Trophoblast cell (in vitro differentiated cells and primary cell): Measurements from ENCODE around the gene FKBP10.

Experiments
- DNase-seq, 2 donors: peaks; one replicate each; pipeline ENCODE4 v3.0.0-alpha.2; 2016
- H2AFZ ChIP-seq: 2 replicates; pipeline ENCODE4 v1.6.1; 2013; ENCODE audit warnings: low read length, moderate library complexity, mild to moderate bottlenecking; ENCODE audit not compliant: insufficient read depth, poor library complexity
- H2AK5ac ChIP-seq: 2 replicates; pipeline ENCODE4 v1.6.1; 2013; ENCODE audit warnings: mild to moderate bottlenecking, low read length
- H2BK120ac ChIP-seq: 2 replicates; pipeline ENCODE4 v1.6.1; 2013; ENCODE audit warnings: low read length, mild to moderate bottlenecking, moderate library complexity; ENCODE audit not compliant: insufficient read depth, poor library complexity
- H2BK12ac ChIP-seq: 2 replicates; pipeline ENCODE4 v1.6.1; 2013; ENCODE audit warnings: mild to moderate bottlenecking, low read length, moderate library complexity
- H2BK5ac ChIP-seq: 2 replicates; pipeline ENCODE4 v1.6.1; 2013; ENCODE audit warnings: low read length, low read depth, moderate library complexity, mild to moderate bottlenecking; ENCODE audit not compliant: poor library complexity
- H3K14ac ChIP-seq: 2 replicates; pipeline ENCODE4 v1.6.1; 2013; ENCODE audit warnings: mild to moderate bottlenecking, low read length
- H3K18ac ChIP-seq: 2 replicates; pipeline ENCODE4 v1.6.1; 2013; ENCODE audit warnings: mild to moderate bottlenecking, low read length
- H3K23ac ChIP-seq: 2 replicates; pipeline ENCODE4 v1.6.1; 2013; ENCODE audit warnings: low read length
- H3K27ac ChIP-seq: 2 replicates; pipeline ENCODE4 v1.5.1; 2013; ENCODE audit warnings: low read depth, mild to moderate bottlenecking, inconsistent platforms, low read length, moderate library complexity
- H3K27me3 ChIP-seq: 2 replicates; pipeline ENCODE4 v1.6.1; 2013; ENCODE audit warnings: inconsistent platforms, mild to moderate bottlenecking, low read length, moderate library complexity; ENCODE audit not compliant: insufficient read depth
- H3K36me3 ChIP-seq, 2 experiments: 1 replicate in 1 of 2; 2 replicates in 1 of 2; pipeline ENCODE4 v1.6.1; 2013; ENCODE audit warnings: low read length in 2 of 2, mild to moderate bottlenecking in 2 of 2, moderate library complexity in 1 of 2; ENCODE audit not compliant: insufficient read depth in 2 of 2, control insufficient read depth in 1 of 2
- H3K4ac ChIP-seq: 2 replicates; pipeline ENCODE4 v1.6.1; 2013; ENCODE audit warnings: low read depth, mild to moderate bottlenecking, low read length, moderate library complexity
- H3K4me1 ChIP-seq, 2 experiments: 1 replicate in 1 of 2; 2 replicates in 1 of 2; pipeline ENCODE4 v1.6.1; 2013; ENCODE audit warnings: low read length in 2 of 2, mild to moderate bottlenecking in 2 of 2, moderate library complexity in 1 of 2; ENCODE audit not compliant: insufficient read depth in 2 of 2, control insufficient read depth in 1 of 2
- H3K4me2 ChIP-seq: 2 replicates; pipeline ENCODE4 v1.6.1; 2013; ENCODE audit warnings: inconsistent platforms, mild to moderate bottlenecking, low read length, moderate library complexity
- H3K4me3 ChIP-seq: 2 replicates; pipeline ENCODE4 v1.5.1; 2013; ENCODE audit warnings: mild to moderate bottlenecking, low read depth, low read length, inconsistent platforms
- H3K79me1 ChIP-seq: one replicate; pipeline ENCODE4 v1.6.1; 2013; ENCODE audit warnings: low read length
- H3K79me2 ChIP-seq: 2 replicates; pipeline ENCODE4 v1.6.1; 2013; ENCODE audit warnings: low read length, mild to moderate bottlenecking; ENCODE audit not compliant: control insufficient read depth, insufficient read depth, poor library complexity
- H3K9ac ChIP-seq: 2 replicates; pipeline ENCODE4 v1.6.1; 2013; ENCODE audit warnings: mild to moderate bottlenecking, low read length
- H3K9me3 ChIP-seq: 2 replicates; pipeline ENCODE4 v1.6.1; 2013; ENCODE audit warnings: low read depth, mild to moderate bottlenecking, control low read depth, inconsistent platforms, low read length; ENCODE audit not compliant: insufficient read depth
- H4K12ac ChIP-seq: 2 replicates; pipeline ENCODE4 v1.6.1; 2013; ENCODE audit warnings: low read depth, mild to moderate bottlenecking, low read length, moderate library complexity
- H4K8ac ChIP-seq: 2 replicates; pipeline ENCODE4 v1.6.1; 2013; ENCODE audit warnings: low read depth, mild to moderate bottlenecking, low read length, moderate library complexity
- H4K91ac ChIP-seq: one replicate; pipeline ENCODE4 v1.6.1; 2013; ENCODE audit warnings: low read depth, mild to moderate bottlenecking, low read length, moderate library complexity
- WGBS: extraction: QIAGEN DNeasy Blood & Tissue Kit; methylation state at CpG from one replicate; pipeline ENCODE4 v1.1.7; 2013; ENCODE audit warnings: missing lambda C conversion rate; ENCODE audit not compliant: insufficient read length, insufficient coverage; ENCODE audit errors: extremely low coverage; 5-methylcytosine and 5-hydroxymethylcytosine counted together

FKBP10 gene

GRCh38 chr17:41823141-41823524, 10.3 kb downstream of the FKBP10 start:
- DNase-seq: no peak
- no peak overlapping the region for H2BK12ac ChIP-seq
- H3K79me2 ChIP-seq: no peaks in the 10 kb centered on the region
- no peaks in the 10 kb centered on the region for H3K27me3 ChIP-seq
- H2AK5ac ChIP-seq: no peak overlapping the region
- peaks cover 5% of the 10 kb centered on the region for H3K9me3 ChIP-seq
- no peak overlapping the region for H4K8ac ChIP-seq
- no peak overlapping the region for H3K14ac ChIP-seq
- H3K4ac ChIP-seq: no peak overlapping the region
- H2AFZ ChIP-seq: no peak overlapping the region
- no peak overlapping the region for H3K4me3 ChIP-seq
- no CpG with 5 or more reads among the region's 1 CpG for WGBS
- no peak overlapping the region for H3K9ac ChIP-seq
- no peak overlapping the region for H3K27ac ChIP-seq
- H4K12ac ChIP-seq: no peak overlapping the region
- H3K4me1 ChIP-seq: no peaks in the 10 kb centered on the region
- H3K18ac ChIP-seq: no peak overlapping the region
- no peak overlapping the region for H2BK5ac ChIP-seq
- H3K4me2 ChIP-seq: no peak overlapping the region
- H3K79me1 ChIP-seq: no peaks in the 10 kb centered on the region
- peaks cover 51 to 56% of the 10 kb centered on the region in 2 experiments for H3K36me3 ChIP-seq
- no peak overlapping the region for H3K23ac ChIP-seq
- no peak overlapping the region for H4K91ac ChIP-seq
- H2BK120ac ChIP-seq: no peak overlapping the region

DNA sequence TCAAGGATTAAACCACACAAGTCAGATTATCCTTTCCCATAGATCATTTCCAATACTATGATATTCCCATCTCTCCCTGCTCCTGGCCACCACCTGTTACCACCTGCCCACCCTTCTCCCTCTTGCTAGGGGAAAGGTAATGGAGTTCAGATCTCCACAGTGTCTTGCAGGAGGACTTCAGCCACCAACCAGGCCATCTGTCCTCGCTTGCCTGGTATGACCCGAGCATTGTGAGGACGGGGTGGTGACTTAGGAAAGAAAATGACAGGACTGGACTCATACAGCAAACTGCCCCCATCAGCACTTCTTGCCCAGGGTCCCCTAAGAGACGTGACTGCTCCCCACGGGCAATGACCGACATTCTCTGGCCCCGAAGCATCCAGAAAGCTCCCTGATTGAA, 10.8 kb downstream of the FKBP10 start:
- Histone ChIP-seq H4K91ac (no peak overlapping the region), H2BK120ac (no peak overlapping the region), H2AK5ac (no peak overlapping the region), H4K12ac (no peak overlapping the region), H2BK12ac (no peak overlapping the region), H3K4ac (no peak overlapping the region), H3K23ac (no peak overlapping the region), H3K79me2 (no peaks in the 10 kb centered on the region), H2AFZ (no peak overlapping the region), H3K36me3 (peaks cover 47 to 55% of the 10 kb centered on the region in 2 experiments), H3K27ac (no peak overlapping the region), H3K14ac (no peak overlapping the region), H3K4me2 (no peak overlapping the region), H3K79me1 (no peaks in the 10 kb centered on the region), H2BK5ac (no peak overlapping the region), H3K4me3 (no peak overlapping the region), H4K8ac (no peak overlapping the region), H3K27me3 (no peaks in the 10 kb centered on the region), H3K9me3 (peaks cover 5% of the 10 kb centered on the region), H3K18ac (no peak overlapping the region), H3K9ac (no peak overlapping the region), H3K4me1 (no peaks in the 10 kb centered on the region)
- WGBS: no CpG with 5 or more reads among the region's 7 CpGs
- no peak for DNase-seq

GRCh38 chr17:41824086-41824485, 11.3 kb downstream of the FKBP10 start:
- H2AFZ ChIP-seq: no peak overlapping the region
- no peak overlapping the region for H2BK12ac ChIP-seq
- H3K27ac ChIP-seq: no peak overlapping the region
- no peaks in the 10 kb centered on the region for H3K79me1 ChIP-seq
- H3K4me1 ChIP-seq: no peaks in the 10 kb centered on the region
- no peaks in the 10 kb centered on the region for H3K79me2 ChIP-seq
- no peak overlapping the region for H3K4me3 ChIP-seq
- no peak overlapping the region for H2BK120ac ChIP-seq
- no peak overlapping the region for H2BK5ac ChIP-seq
- no peak overlapping the region for H2AK5ac ChIP-seq
- WGBS: no CpG with 5 or more reads among the region's 7 CpGs
- H3K36me3 ChIP-seq: peaks cover 44 to 57% of the 10 kb centered on the region in 2 experiments
- DNase-seq: no peak
- H3K14ac ChIP-seq: no peak overlapping the region
- H4K8ac ChIP-seq: no peak overlapping the region
- H3K4me2 ChIP-seq: no peak overlapping the region
- H3K9ac ChIP-seq: no peak overlapping the region
- peaks cover 5% of the 10 kb centered on the region for H3K9me3 ChIP-seq
- no peak overlapping the region for H3K4ac ChIP-seq
- H3K18ac ChIP-seq: no peak overlapping the region
- no peaks in the 10 kb centered on the region for H3K27me3 ChIP-seq
- H4K12ac ChIP-seq: no peak overlapping the region
- no peak overlapping the region for H4K91ac ChIP-seq
- no peak overlapping the region for H3K23ac ChIP-seq

GRCh38 chr17:41825175-41825845, 12.5 kb downstream of the FKBP10 start:
- H2BK120ac ChIP-seq: no peak overlapping the region
- no peak overlapping the region for H3K14ac ChIP-seq
- H3K79me1 ChIP-seq: no peaks in the 10 kb centered on the region
- H3K4me2 ChIP-seq: no peak overlapping the region
- no peaks in the 10 kb centered on the region for H3K27me3 ChIP-seq
- no peak overlapping the region for H3K23ac ChIP-seq
- no peak overlapping the region for H4K91ac ChIP-seq
- no peak for DNase-seq
- H2AK5ac ChIP-seq: no peak overlapping the region
- H3K9me3 ChIP-seq: peaks cover 5% of the 10 kb centered on the region
- H2AFZ ChIP-seq: no peak overlapping the region
- no peaks in the 10 kb centered on the region for H3K79me2 ChIP-seq
- H3K9ac ChIP-seq: no peak overlapping the region
- H3K4me1 ChIP-seq: no peaks in the 10 kb centered on the region
- H3K4me3 ChIP-seq: no peak overlapping the region
- H3K27ac ChIP-seq: no peak overlapping the region
- no peak overlapping the region for H4K8ac ChIP-seq
- peaks cover 36 to 51% of the 10 kb centered on the region in 2 experiments for H3K36me3 ChIP-seq
- no peak overlapping the region for H3K18ac ChIP-seq
- H3K4ac ChIP-seq: no peak overlapping the region
- no peak overlapping the region for H2BK5ac ChIP-seq
- no peak overlapping the region for H2BK12ac ChIP-seq
- WGBS: no CpG with 5 or more reads among the region's 19 CpGs
- H4K12ac ChIP-seq: no peak overlapping the region
